Erythroblast (primary cell): Measurements from ENCODE around the gene KLF5.

Experiments used
- DNase-seq, 2 experiments: peaks; one replicate each; lab custom pipeline; 2025; lab: John Stamatoyannopoulos, UW
- GATA1 ChIP-seq: IDR thresholded peaks from 2 replicates; pipeline ENCODE4 v1.6.1; 2011; ENCODE audit warnings: low read depth, mild to moderate bottlenecking, control low read depth, low read length, moderate library complexity
- POLR2A ChIP-seq: IDR thresholded peaks from 2 replicates; pipeline ENCODE4 v1.6.1; 2011; ENCODE audit warnings: mild to moderate bottlenecking, low read length

Gene KLF5

DNA sequence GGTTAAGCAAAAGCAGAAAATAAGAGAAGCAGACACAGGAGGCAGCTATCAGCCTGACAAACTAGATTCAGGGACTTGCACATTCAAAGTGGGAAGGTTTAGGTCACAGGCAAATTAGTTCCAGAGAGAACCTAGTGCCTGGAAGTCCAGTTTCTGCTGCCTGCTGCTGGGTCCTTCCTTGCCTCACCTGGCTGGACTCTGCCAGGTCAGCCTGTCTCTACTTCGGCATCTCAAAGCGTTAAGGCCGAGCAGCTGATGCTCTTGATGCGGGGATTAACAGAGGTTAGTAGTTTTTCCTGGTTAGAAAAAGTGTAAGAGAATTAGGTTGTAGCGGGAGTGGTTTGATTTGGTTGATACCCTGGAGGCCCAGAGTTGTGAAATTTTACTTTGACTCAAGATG is 52.0 kb downstream of the KLF5 start:
- no peak for TF ChIP-seq GATA1
- TF ChIP-seq POLR2A: no peak
- DNase-seq: no peak

DNA sequence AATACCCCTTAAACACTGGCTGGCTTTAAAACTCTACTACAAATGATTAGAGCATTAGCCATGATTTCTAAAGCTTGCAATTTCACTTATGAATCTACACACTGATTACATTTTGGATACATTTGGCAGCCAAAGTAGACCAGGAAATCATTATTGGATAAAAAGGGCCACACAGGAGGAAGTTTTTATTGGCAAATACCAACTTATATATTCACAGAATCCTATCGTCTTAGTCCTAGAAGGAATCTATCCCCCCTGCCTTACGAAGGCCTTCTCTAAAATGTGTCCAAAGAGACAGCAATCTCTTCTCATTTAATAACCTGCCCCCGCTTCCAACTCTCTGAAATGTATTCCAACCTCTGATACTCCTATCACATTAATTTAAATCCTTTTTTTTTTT is 52.5 kb downstream of the KLF5 start:
- no peak for DNase-seq
- TF ChIP-seq POLR2A: no peak
- no peak for TF ChIP-seq GATA1

DNA sequence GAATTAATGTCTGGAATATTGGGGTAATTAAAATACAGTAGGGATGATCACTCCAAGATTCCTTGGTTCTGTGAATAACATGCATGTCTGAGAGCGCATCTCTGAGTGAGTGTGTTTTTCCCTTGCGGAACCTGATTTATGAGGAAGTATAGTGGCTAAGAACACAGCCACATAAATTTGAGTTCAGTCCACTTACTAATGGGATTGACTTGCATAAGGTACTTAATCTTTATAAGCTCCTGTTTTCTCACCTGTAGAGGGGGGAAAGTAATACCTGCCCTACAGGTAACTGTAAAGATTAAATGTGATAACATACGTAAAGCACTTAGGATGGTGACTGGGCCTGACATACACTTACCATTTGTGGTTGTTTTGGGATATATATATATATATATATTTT is 60.8 kb downstream of the KLF5 start:
- no peak for TF ChIP-seq POLR2A
- TF ChIP-seq GATA1: no peak
- DNase-seq: no peak
